Measurements from ENCODE around the gene MMD. TPM values are rescaled to one million over a fixed set of nuclear protein-coding genes. Genes with fewer than 3 reads are reported as not detected.
A peak's percentile ranks its signal among the peaks of the same experiment; 100 is the strongest.

MMD gene
- polyA plus RNA-seq, 1 donor from 2014 or later = 111 TPM

- no peaks in the 10 kb centered on the region for H3K36me3 ChIP-seq (ENCODE audit: insufficient read depth, low read length)
- H3K79me2 ChIP-seq (replicated peaks; ENCODE audit: insufficient read depth, low read length) = peaks cover 31% of the 10 kb centered on the region
- no peaks in the 10 kb centered on the region for H3K9me3 ChIP-seq (ENCODE audit: low read length)
- peak overlapping the region; percentile 68 for H3K4me2 ChIP-seq (ENCODE audit: low read length)
- peak overlapping the region; percentile 93 for H2AFZ ChIP-seq (ENCODE audit: low read depth, low read length)
- H3K27me3 ChIP-seq (ENCODE audit: insufficient read depth, low read depth, low read length) = no peaks in the 10 kb centered on the region
- H3K9me2 ChIP-seq (ENCODE audit: insufficient read depth, low read length) = no peaks in the 10 kb centered on the region
- no peaks in the 10 kb centered on the region for H3F3A ChIP-seq (ENCODE audit: insufficient read depth, low read length, poor library complexity, severe bottlenecking)
- peak overlapping the region; percentile 98 for H3K4me3 ChIP-seq (ENCODE audit: low read length)
- TF ChIP-seq EP300 (conservative IDR thresholded peaks at IDR 0.05; ENCODE audit: poor library complexity, severe bottlenecking) (no peak), TAF1 (IDR thresholded peaks at IDR 0.05; ENCODE audit: low read depth) (no peak), REST (IDR thresholded peaks at IDR 0.05; ENCODE audit: borderline replicate concordance) (no peak), SMC3 (conservative IDR thresholded peaks at IDR 0.05; ENCODE audit: poor library complexity) (no peak), MXI1 (conservative IDR thresholded peaks at IDR 0.05; ENCODE audit: poor library complexity, severe bottlenecking) (no peak), POLR2AphosphoS5 (IDR thresholded peaks at IDR 0.05) (no peak), RAD21 (conservative IDR thresholded peaks at IDR 0.05) (no peak), EZH2 (IDR thresholded peaks at IDR 0.05; ENCODE audit: borderline replicate concordance, insufficient read depth, low read length, poor library complexity, severe bottlenecking) (no peak), CTCF (IDR thresholded peaks at IDR 0.05; ENCODE audit: poor library complexity, severe bottlenecking) (no peak)
- peak overlapping the region; percentile 83 for H3K27ac ChIP-seq (ENCODE audit: low read length)
- no peaks in the 10 kb centered on the region for H4K20me1 ChIP-seq (ENCODE audit: insufficient read depth)
- peak overlapping the region; percentile 90 for H3K9ac ChIP-seq (ENCODE audit: low read length)
These were observed 1.4 kb downstream of the MMD start for GRCh38 chr17:55420067-55420775.

GRCh38 chr17:55418369-55419268, 3.0 kb downstream of the MMD start:
- H3K4me2 ChIP-seq (ENCODE audit: low read length) = no peak overlapping the region
- no peaks in the 10 kb centered on the region for H4K20me1 ChIP-seq (ENCODE audit: insufficient read depth)
- no peaks in the 10 kb centered on the region for H3K27me3 ChIP-seq (ENCODE audit: insufficient read depth, low read depth, low read length)
- no peak overlapping the region for H2AFZ ChIP-seq (ENCODE audit: low read depth, low read length)
- H3K9ac ChIP-seq (ENCODE audit: low read length) = no peak overlapping the region
- no peak overlapping the region for H3K27ac ChIP-seq (ENCODE audit: low read length)
- H3K79me2 ChIP-seq (replicated peaks; ENCODE audit: insufficient read depth, low read length) = peaks cover 39% of the 10 kb centered on the region
- no peak for TF ChIP-seq TAF1 (IDR thresholded peaks at IDR 0.05; ENCODE audit: low read depth)
- TF ChIP-seq EZH2 (IDR thresholded peaks at IDR 0.05; ENCODE audit: borderline replicate concordance, insufficient read depth, low read length, poor library complexity, severe bottlenecking) = no peak
- no peak for TF ChIP-seq EP300 (conservative IDR thresholded peaks at IDR 0.05; ENCODE audit: poor library complexity, severe bottlenecking)
- TF ChIP-seq REST (IDR thresholded peaks at IDR 0.05; ENCODE audit: borderline replicate concordance) = no peak
- TF ChIP-seq MXI1 (conservative IDR thresholded peaks at IDR 0.05; ENCODE audit: poor library complexity, severe bottlenecking) = no peak
- TF ChIP-seq RAD21 (conservative IDR thresholded peaks at IDR 0.05) = no peak
- no peak for TF ChIP-seq POLR2AphosphoS5 (IDR thresholded peaks at IDR 0.05)
- TF ChIP-seq SMC3 (conservative IDR thresholded peaks at IDR 0.05; ENCODE audit: poor library complexity) = no peak
- no peak for TF ChIP-seq CTCF (IDR thresholded peaks at IDR 0.05; ENCODE audit: poor library complexity, severe bottlenecking)
- H3K4me3 ChIP-seq (ENCODE audit: low read length) = no peak overlapping the region
- H3F3A ChIP-seq (ENCODE audit: insufficient read depth, low read length, poor library complexity, severe bottlenecking) = no peaks in the 10 kb centered on the region
- H3K36me3 ChIP-seq (ENCODE audit: insufficient read depth, low read length) = no peaks in the 10 kb centered on the region
- no peaks in the 10 kb centered on the region for H3K9me3 ChIP-seq (ENCODE audit: low read length)
- H3K9me2 ChIP-seq (ENCODE audit: insufficient read depth, low read length) = no peaks in the 10 kb centered on the region
